OCI-LY7 (cell line): ENCODE results near the gene TRIM28. TPM values are rescaled to one million over a fixed set of nuclear protein-coding genes. Genes with fewer than 3 reads are reported as not detected.

Experiments used
- BruUV-seq: library from RNA; stranded (reverse); fragments of 400-500 nt; replicated peaks from 2 replicates; lab custom pipeline; 2021; lab: Mats Ljungman, UMichigan
- CTCF ChIA-PET: fragments of 300-600 bp; sonication (Branson Sonifier 250); formaldehyde crosslinking; loops from one replicate; lab custom pipeline; 2022; ENCODE audit warnings: antibody characterized with exemption; ENCODE audit not compliant: unreplicated experiment; lab: Charles Lee
- POLR2A ChIA-PET: fragments of 300-600 bp; sonication (Branson Sonifier 250); formaldehyde crosslinking; loops from one replicate; lab custom pipeline; 2022; ENCODE audit warnings: antibody characterized with exemption; lab: Charles Lee
- DNase-seq: peaks from one replicate; pipeline ENCODE4 v3.0.0-alpha.2; 2015; ENCODE audit warnings: low spot score
- H2AFZ ChIP-seq: fragments of 200-600 bp; sonication (generic), shearing (Covaris generic); 2 replicates; pipeline ENCODE4 v1.6.1; 2014; ENCODE audit warnings: mild to moderate bottlenecking, antibody characterized with exemption, low read length, moderate library complexity
- H3K27ac ChIP-seq: fragments of 200-600 bp; sonication (generic); 2 replicates; pipeline ENCODE4 v1.5.1; 2014; ENCODE audit warnings: mixed run types, low read depth, mild to moderate bottlenecking, moderate library complexity, low read length, inconsistent platforms; ENCODE audit not compliant: poor library complexity, severe bottlenecking
- H3K36me3 ChIP-seq: fragments of 200-600 bp; sonication (generic); 2 replicates; pipeline ENCODE4 v1.6.1; 2014; ENCODE audit warnings: mild to moderate bottlenecking, antibody characterized with exemption, low read length, moderate library complexity, mixed read lengths; ENCODE audit not compliant: insufficient read depth
- H3K4me1 ChIP-seq: fragments of 200-600 bp; sonication (generic); 2 replicates; pipeline ENCODE4 v1.5.1; 2014; ENCODE audit warnings: mild to moderate bottlenecking, low read length; ENCODE audit not compliant: insufficient read depth, poor library complexity, severe bottlenecking
- H3K4me2 ChIP-seq: fragments of 200-600 bp; sonication (generic); 2 replicates; pipeline ENCODE4 v1.6.1; 2014; ENCODE audit warnings: mild to moderate bottlenecking, low read length
- H3K4me3 ChIP-seq: fragments of 200-600 bp; sonication (generic); 2 replicates; pipeline ENCODE4 v1.5.1; 2014; ENCODE audit warnings: mild to moderate bottlenecking, low read depth, low read length; ENCODE audit not compliant: poor library complexity, severe bottlenecking
- H3K79me2 ChIP-seq: fragments of 200-600 bp; sonication (generic); 2 replicates; pipeline ENCODE4 v1.6.1; 2016; ENCODE audit warnings: low read depth, mild to moderate bottlenecking, low read length, moderate library complexity, mixed read lengths; ENCODE audit not compliant: insufficient read depth
- H3K9me2 ChIP-seq: fragments of 200-600 bp; sonication (generic); 2 replicates; pipeline ENCODE4 v1.6.1; 2016; ENCODE audit warnings: mild to moderate bottlenecking, low read length, mixed read lengths; ENCODE audit not compliant: insufficient read depth
- H3K9me3 ChIP-seq: fragments of 200-600 bp; sonication (generic); 2 replicates; pipeline ENCODE4 v1.6.1; 2014; ENCODE audit warnings: mild to moderate bottlenecking, mixed run types, low read length, mixed read lengths
- H4K20me1 ChIP-seq: fragments of 200-600 bp; sonication (generic); 2 replicates; pipeline ENCODE4 v1.6.1; 2014; ENCODE audit warnings: mild to moderate bottlenecking, antibody characterized with exemption, low read length, moderate library complexity, mixed read lengths; ENCODE audit not compliant: insufficient read depth
- EZH2phosphoT487 ChIP-seq: fragments of 200-600 bp; sonication (generic); IDR thresholded peaks from 2 replicates; pipeline ENCODE4 v1.6.1; 2018; ENCODE audit warnings: low read depth, borderline replicate concordance, mild to moderate bottlenecking, mixed run types, antibody characterized with exemption, low read length, moderate library complexity, mixed read lengths
- intact Hi-C: fragments of 100-400 bp; cut with micrococcal nuclease; formaldehyde crosslinking; loops from one replicate; pipeline ENCODE4 v1.10.0; 2022; ENCODE audit not compliant: unreplicated experiment
- total RNA-seq, 2 experiments: library from RNA; depleted of rRNA in 1 of 2; stranded (reverse); fragments of >200 nt in 1 of 2; shearing (Covaris generic) in 1 of 2; gene quantifications; 2 replicates each; pipeline ENCODE4 v1.2.3, GENCODE V29; 2014 to 2022
- TF ChIP-seq, protein P1 (sequence below): fragments of 200-600 bp; sonication (generic); conservative IDR thresholded peaks from 2 replicates; pipeline ENCODE4 v1.5.1; 2014; ENCODE audit warnings: mild to moderate bottlenecking, antibody characterized with exemption, low read length, moderate library complexity, mixed read lengths

TRIM28 gene
- total RNA-seq, 2 experiments from 2014 or later, result 601 to 729 TPM

DNA sequence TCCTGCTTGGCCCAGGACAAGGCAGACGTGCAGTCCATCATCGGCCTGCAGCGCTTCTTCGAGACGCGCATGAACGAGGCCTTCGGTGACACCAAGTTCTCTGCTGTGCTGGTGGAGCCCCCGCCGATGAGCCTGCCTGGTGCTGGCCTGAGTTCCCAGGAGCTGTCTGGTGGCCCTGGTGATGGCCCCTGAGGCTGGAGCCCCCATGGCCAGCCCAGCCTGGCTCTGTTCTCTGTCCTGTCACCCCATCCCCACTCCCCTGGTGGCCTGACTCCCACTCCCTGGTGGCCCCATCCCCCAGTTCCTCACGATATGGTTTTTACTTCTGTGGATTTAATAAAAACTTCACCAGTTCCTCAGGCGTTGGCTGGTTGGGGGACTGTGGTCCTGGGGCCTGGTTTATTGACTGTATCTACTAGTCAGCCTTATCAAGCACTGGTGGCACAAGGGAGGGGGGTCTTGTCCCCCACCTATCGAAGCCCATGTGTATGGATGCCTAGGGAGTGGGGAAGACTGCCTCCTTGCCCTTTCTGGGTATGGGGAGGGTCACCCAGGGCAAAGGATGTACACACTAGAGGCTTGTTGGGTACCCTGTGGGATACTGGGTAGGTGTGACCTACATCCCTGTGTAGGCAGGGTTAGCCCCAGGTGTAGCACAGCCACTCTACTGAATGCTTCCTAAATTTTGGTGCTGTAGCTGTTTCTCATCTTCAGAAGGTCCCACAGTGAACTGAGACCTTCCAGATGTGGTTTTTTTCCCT, 6.7 kb downstream of the TRIM28 start:
- Histone ChIP-seq H3K36me3 (peaks cover 93% of the 10 kb centered on the region), H3K9me3 (no peaks in the 10 kb centered on the region), H3K79me2 (peaks cover 33% of the 10 kb centered on the region), H3K4me1 (peaks cover 33% of the 10 kb centered on the region), H2AFZ (no peak overlapping the region), H3K4me2 (no peak overlapping the region), H3K4me3 (no peak overlapping the region), H3K27ac (no peak overlapping the region), H4K20me1 (peaks cover 29% of the 10 kb centered on the region), H3K9me2 (no peaks in the 10 kb centered on the region)
- BruUV-seq, result no TSS peak
- CTCF ChIA-PET, result interaction anchor here (0.6 kb wide), 1 partner anchor 36 kb away, joined by 4 read pairs; no protein-coding TSS in a partner anchor
- POLR2A ChIA-PET, result no interaction called here
- intact Hi-C loops, result no loop called here
- no peak for TF ChIP-seq EZH2phosphoT487
- TF ChIP-seq, protein P1, sequence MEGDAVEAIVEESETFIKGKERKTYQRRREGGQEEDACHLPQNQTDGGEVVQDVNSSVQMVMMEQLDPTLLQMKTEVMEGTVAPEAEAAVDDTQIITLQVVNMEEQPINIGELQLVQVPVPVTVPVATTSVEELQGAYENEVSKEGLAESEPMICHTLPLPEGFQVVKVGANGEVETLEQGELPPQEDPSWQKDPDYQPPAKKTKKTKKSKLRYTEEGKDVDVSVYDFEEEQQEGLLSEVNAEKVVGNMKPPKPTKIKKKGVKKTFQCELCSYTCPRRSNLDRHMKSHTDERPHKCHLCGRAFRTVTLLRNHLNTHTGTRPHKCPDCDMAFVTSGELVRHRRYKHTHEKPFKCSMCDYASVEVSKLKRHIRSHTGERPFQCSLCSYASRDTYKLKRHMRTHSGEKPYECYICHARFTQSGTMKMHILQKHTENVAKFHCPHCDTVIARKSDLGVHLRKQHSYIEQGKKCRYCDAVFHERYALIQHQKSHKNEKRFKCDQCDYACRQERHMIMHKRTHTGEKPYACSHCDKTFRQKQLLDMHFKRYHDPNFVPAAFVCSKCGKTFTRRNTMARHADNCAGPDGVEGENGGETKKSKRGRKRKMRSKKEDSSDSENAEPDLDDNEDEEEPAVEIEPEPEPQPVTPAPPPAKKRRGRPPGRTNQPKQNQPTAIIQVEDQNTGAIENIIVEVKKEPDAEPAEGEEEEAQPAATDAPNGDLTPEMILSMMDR, result no peak
- no peak for DNase-seq

DNA sequence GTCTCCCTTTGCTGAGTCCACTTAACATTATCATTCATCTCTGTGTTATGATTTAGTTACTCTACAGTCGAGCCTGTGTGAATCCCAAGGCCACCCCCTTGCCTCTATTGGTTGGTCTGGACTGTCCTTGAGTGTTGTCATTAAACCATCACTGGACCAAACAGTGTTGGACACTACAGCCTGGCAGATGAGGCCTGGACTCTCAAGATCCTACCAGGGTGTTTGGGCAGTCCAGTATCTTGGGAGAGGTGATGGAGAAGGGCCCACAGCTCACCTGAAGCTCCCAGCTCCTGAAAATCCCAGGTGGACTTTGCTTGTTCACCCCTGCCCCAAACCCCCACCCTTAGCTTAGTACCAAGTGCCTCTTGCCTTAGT, 7.2 kb downstream of the TRIM28 start:
- no peak for DNase-seq
- Histone ChIP-seq H4K20me1 (peaks cover 23% of the 10 kb centered on the region), H3K4me3 (no peak overlapping the region), H3K27ac (no peak overlapping the region), H3K79me2 (peaks cover 28% of the 10 kb centered on the region), H3K9me2 (no peaks in the 10 kb centered on the region), H3K4me2 (no peak overlapping the region), H3K4me1 (peaks cover 35% of the 10 kb centered on the region), H2AFZ (no peak overlapping the region), H3K9me3 (no peaks in the 10 kb centered on the region), H3K36me3 (peaks cover 93% of the 10 kb centered on the region)
- TF ChIP-seq, protein P1, result no peak
- no peak for TF ChIP-seq EZH2phosphoT487
- BruUV-seq, result no TSS peak
- intact Hi-C loops, result no loop called here
- ChIA-PET CTCF (interaction anchor here (0.6 kb wide), 1 partner anchor 37 kb away, joined by 4 read pairs; no protein-coding TSS in a partner anchor), POLR2A (no interaction called here)
